GM19328 (cell line): Measurements from ENCODE around the gene LRTM2.
"Not testable (repeated sequence)": the region's sequence is repeated elsewhere in the genome, so short reads cannot be mapped to it uniquely, and the experiment has no call there.

Experiments
- ATAC-seq: cut with Tn5 transposase; IDR thresholded peaks from one replicate; pipeline ENCODE4 v1.9.1; 2021; ENCODE audit warnings: mild to moderate bottlenecking, moderate library complexity; ENCODE audit not compliant: unreplicated experiment

LRTM2 gene

DNA sequence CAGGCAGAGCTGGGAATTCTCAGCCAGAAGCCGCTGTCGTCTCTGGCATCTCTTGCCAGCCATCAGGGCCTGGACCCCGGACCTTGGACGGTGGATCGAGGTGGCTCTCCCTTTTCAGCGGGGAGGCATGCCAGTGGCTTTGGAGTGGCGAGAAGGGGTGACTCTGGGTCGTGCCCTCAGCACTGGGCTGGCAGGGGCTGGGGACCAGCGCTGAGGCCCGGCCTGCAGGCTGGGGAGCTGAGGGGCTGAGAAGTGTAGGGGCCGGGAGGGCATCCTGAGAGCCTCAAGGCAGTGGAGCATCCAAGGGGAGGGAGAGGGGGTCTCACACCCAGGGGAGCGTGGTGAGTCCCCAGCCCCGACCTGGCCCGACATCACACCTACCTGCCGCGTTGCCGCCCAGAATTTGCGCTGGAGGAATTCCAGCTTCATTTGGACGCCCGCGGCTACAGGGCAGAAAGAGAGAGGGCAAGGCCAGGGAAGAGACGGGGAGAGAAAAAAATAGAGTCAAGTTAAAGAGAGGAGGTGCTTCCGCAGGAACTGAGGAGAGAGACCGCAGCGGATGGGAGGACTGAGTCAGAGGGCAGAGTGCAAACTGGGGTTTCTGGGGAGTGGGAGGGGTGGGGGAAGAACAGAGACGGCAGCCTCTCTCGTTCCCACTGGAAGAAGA is 9.0 kb upstream of the LRTM2 start:
- no peak for ATAC-seq

GRCh38 chr12:1811948-1812291 is 8.4 kb upstream of the LRTM2 start:
- no peak for ATAC-seq

- no peak for ATAC-seq
Measured at GRCh38 chr12:1812650-1813302, 7.6 kb upstream of the LRTM2 start.

- no peak for ATAC-seq
Measured at GRCh38 chr12:1814266-1814665, 6.1 kb upstream of the LRTM2 start.

- no peak for ATAC-seq
Measured at GRCh38 chr12:1815108-1815507, 5.3 kb upstream of the LRTM2 start.

- ATAC-seq = no peak
Measured at GRCh38 chr12:1815814-1816729, 4.3 kb upstream of the LRTM2 start.

DNA sequence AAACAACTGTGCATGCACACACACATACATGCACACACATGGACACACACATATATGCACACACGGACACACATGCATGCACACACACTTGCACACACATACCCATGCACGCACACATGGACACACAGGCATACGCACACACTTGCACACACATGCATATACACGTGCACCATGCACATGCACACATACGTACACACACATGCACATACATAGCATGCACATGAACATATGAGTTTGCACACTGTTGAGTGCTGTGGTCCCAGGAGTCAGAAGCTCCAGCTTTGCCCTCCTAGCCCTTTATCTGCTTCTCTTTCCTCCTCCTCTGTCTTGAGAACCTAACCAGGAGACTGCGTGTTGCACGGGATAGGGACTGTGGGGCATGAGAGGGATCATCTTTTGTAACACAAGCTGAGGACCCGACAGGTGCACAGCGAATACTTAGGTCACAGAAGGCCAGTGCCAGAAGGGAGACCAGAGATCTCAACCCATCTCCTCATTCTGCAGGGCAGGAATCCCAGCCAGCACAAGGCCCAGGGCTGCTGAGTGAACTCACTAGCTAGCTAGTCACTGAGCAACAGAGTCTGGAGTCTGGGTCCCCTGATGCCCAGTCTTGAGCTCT is 3.5 kb upstream of the LRTM2 start:
- ATAC-seq = no peak

GRCh38 chr12:1817928-1818327 is 2.4 kb upstream of the LRTM2 start:
- ATAC-seq = not testable (repeated sequence)

DNA sequence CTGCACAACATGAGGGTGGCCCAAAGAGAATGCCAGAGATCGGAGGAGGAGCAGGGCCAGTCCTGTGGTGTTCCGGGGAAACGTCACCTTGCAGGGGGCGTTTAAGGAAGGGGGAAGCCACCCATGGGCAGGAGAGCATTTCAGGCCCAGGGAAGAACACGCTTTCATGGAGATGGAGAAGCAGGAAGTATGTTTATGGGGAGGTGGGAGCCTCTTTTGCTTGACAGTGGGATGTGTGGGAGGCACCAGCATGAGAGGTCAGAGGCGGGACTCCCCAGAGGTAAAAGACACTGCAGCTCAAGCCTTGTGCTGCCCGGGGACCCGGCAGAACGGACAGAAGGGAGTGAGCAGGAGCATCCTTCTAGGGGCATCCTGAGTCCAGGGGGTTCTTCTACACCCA is 1.3 kb upstream of the LRTM2 start:
- ATAC-seq = no peak

- no peak for ATAC-seq
Measured at GRCh38 chr12:1819571-1819970, 794 bp upstream of the LRTM2 start.

DNA sequence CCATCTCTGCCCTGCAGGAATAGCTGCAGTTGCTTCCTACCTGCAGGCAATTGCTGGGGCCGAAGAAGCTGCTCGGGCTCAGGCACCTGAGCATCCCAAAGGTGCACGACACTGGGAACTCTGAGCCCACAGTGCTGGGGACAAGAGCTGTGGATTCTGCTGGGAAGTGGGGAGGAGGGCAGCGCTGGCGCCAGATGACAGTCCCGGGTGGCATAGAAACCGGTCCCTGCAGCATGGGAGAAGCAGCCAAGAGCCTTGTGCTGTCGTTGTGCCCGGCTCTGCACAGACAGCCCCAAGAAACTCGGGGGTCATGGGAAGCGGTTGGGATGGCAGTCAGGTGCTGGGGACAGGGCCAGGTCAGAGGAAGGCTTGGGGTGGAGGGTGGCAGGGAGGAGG is 529 bp downstream of the LRTM2 start:
- ATAC-seq = no peak

DNA sequence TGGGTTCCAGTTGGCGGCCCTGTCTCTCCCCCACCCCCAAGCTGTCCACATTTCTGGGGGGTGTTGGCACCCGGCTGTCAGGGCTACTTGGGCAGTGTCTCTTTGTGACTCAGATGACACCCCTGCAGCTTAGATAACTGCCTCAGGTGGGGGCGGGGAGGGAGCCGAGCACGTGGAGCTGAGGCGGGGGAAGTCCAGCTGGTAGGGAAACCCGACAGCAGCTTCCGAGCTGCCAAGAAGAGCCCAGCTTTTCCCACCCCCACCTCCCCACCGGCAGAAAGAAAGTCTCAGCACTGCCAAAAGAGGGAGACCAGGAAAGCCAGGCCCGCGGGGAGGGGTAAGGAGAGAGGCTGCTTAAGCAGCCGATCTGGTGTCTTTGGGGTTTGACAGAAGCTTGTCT is 1.4 kb downstream of the LRTM2 start:
- no peak for ATAC-seq

DNA sequence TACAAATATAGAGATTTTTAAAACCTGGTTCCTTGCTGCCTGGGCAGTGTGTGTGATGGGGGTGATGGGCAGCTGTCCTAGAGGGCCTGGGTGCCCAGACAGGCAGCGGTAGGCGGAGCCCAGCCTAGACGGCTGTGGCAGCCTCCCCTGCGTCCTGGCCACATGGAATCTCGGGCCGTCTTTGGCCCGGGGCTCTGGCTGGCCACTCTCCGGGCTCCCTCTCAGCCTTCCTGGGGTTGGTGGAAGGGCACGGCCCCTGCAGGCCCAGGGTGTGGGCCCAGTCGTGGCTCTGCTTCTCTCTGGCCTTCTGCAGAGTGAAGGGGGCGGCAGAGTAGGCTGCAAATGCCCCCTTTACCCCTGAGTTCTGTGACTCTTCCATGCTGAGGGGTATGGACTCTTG is 2.3 kb downstream of the LRTM2 start:
- no peak for ATAC-seq

DNA sequence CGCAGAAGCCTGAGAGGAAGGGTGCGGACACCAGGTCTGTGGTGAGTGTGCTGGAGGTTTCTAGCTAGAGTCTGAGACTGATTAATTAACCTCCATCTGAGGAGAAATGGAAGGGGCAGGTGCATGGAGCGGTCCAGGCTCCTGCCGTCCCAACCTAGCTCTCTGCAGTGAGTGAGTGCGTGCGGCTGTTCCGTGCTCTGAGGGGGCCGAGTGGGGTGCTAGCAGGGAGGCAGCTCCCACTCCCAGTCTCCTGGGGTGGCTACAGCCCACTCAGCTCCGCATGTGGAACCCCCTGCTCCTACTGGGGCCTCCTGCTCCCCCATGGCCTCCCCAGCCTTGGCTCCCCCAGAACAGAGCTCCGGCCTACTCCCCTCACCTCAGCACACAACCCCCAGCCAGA is 2.9 kb downstream of the LRTM2 start:
- ATAC-seq = no peak

- ATAC-seq = no peak
Measured at GRCh38 chr12:1825382-1826102, 5.2 kb downstream of the LRTM2 start.

- no peak for ATAC-seq
Measured at GRCh38 chr12:1826401-1826800, 6.0 kb downstream of the LRTM2 start.

DNA sequence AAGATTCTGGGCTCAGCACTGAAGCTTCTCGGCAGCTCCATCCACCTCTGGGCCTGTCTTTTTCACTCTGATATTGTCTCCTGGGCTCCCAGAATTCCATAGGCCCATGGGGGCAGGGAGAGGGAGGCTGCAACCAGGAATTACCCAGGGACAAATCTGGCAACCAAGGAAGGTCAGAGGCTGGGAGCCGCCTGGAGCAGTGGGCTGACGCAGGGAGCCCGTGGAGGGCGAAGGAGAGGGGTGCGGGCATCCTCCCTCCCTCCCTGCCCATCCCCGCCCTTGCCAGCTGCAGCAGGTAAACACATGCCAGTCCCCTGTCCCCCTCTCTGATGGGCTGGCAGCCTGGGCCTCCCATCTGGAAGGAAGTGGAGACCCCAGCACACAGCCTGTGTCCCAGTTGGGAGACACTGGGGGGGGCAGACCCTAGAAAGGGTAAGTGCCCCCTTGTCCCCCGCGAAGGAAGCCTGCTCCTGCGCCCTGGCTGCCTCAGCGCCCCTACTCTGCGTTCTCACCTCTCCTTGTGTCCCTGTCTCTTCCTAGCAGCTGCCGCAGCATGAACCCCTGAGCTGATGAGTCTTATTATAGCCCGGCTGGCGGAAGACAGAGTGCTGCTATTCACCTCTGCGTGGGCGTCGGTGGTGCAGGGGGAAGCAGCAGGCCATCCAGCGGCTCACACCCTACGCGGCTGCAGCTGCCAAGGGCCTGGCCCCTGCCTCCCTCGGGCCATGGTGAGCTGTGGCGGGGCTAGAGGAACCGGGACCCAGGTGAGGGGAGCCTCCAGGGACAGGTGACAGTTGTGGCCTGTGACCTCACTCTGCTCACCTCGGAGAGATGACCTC is 6.7 kb downstream of the LRTM2 start:
- ATAC-seq = no peak

DNA sequence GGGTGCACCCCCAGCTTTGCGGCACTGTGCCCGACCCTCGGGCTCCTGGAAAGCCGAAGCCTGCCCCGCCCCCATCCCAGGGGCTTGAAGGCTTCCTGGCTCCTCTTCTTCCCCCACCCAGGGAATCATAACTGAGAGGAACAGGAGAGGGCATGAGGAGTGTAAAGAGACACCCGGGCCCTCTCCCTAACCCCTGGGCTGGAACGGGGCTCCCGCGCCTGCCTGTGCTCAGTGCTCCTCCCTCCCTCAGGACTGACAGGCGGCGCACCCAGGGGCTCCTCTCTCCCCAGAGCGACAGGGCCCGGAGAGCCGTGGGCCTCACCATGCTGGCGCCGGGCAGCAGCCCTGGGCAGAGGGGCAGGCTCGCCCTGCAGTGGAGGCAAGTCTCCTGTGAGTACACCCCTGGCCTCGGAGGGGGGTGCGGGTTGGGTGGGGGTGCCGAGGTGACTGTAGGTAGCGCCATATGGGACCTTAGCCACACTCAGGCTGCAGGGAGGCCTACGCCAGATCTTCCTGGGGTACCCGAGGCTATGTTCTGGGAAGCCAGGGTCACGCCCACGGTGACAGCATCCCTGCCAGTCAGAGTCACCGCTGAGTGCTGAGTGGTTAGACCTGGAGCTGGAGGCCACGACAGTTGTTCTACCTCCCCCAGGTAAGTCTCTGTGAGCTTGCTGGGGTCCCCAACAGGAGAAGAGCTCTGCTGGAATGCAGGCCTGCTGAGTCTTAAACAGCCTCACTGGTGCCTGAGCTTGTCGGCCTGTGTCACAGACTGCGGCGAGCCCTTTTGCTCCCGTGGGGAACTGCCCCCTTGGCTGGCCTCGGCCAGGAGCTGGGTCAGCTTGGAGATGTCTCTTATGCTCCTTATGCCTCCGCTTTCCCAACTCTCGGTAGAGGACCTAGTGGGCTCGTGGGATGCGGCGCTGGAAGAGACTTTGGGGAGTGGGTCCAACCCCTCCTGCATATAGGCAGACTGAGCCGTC is 7.8 kb downstream of the LRTM2 start:
- no peak for ATAC-seq

- ATAC-seq = no peak
Measured at GRCh38 chr12:1828856-1829255, 8.5 kb downstream of the LRTM2 start.
